Parathyroid adenoma (tissue), 2 donors: Measurements from ENCODE around the gene NEDD4L.

Experiments used
- H2AFZ ChIP-seq: fragments of 300-600 bp; sonication (generic); one replicate; pipeline ENCODE4 v1.7.0; 2017; ENCODE audit warnings: antibody characterized with exemption, mild to moderate bottlenecking
- H3K27ac ChIP-seq: fragments of 300-600 bp; sonication (generic); one replicate; pipeline ENCODE4 v1.7.0; 2017
- H3K27me3 ChIP-seq: fragments of 300-600 bp; sonication (generic); one replicate; pipeline ENCODE4 v1.7.0; 2017; ENCODE audit warnings: low read length; ENCODE audit not compliant: control insufficient read depth, insufficient read depth
- H3K36me3 ChIP-seq: fragments of 300-600 bp; sonication (generic); one replicate; pipeline ENCODE4 v1.7.0; 2017; ENCODE audit warnings: low read length; ENCODE audit not compliant: control insufficient read depth, insufficient read depth
- H3K4me1 ChIP-seq: fragments of 300-600 bp; sonication (generic); one replicate; pipeline ENCODE4 v1.7.0; 2017; ENCODE audit warnings: control low read depth
- H3K4me2 ChIP-seq: fragments of 300-600 bp; sonication (generic); one replicate; pipeline ENCODE4 v1.7.0; 2017; ENCODE audit warnings: low read length
- H3K4me3 ChIP-seq: fragments of 300-600 bp; sonication (generic); one replicate; pipeline ENCODE4 v1.7.0; 2017; ENCODE audit warnings: low read depth, low read length
- H3K79me2 ChIP-seq: fragments of 300-600 bp; sonication (generic); one replicate; pipeline ENCODE4 v1.7.0; 2017; ENCODE audit warnings: control low read depth
- H3K9ac ChIP-seq: fragments of 300-600 bp; sonication (generic); one replicate; pipeline ENCODE4 v1.7.0; 2017; ENCODE audit warnings: mild to moderate bottlenecking
- H3K9me3 ChIP-seq: fragments of 300-600 bp; sonication (generic); one replicate; pipeline ENCODE4 v1.7.0; 2017; ENCODE audit warnings: low read length; ENCODE audit not compliant: control insufficient read depth
- TF ChIP-seq, protein P1 (sequence below): fragments of 300-600 bp; sonication (generic); IDR thresholded peaks from one replicate; pipeline ENCODE4 v1.7.0; 2017; ENCODE audit warnings: antibody characterized with exemption, mild to moderate bottlenecking
- donor health status: primary hyperparathyroidism.

The NEDD4L gene

DNA sequence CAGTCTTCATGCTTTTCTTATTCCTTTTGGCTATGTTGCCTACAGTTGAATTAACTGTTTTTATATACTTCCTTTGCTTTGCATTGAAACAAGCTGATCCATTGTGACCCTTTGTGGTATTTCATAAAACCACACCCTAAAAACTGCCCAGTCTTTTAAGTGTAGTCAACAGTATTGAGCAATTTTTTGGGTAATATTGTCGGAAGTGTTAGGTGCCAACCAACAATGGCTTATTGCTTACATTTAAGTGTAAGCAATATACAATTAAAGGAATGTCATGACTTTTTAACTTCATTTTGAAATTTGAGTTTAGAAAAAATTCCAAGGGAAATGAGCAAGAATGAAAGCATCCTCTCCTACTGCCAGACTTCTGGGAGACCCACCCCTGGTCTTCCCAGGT, 174.1 kb downstream of the NEDD4L start:
- Histone ChIP-seq H2AFZ (no peak overlapping the region), H3K9ac (no peak overlapping the region), H3K4me2 (no peak overlapping the region), H3K9me3 (no peaks in the 10 kb centered on the region), H3K27me3 (no peaks in the 10 kb centered on the region), H3K4me3 (no peak overlapping the region), H3K79me2 (no peaks in the 10 kb centered on the region), H3K36me3 (no peaks in the 10 kb centered on the region), H3K27ac (no peak overlapping the region), H3K4me1 (no peaks in the 10 kb centered on the region)
- TF ChIP-seq, protein P1, sequence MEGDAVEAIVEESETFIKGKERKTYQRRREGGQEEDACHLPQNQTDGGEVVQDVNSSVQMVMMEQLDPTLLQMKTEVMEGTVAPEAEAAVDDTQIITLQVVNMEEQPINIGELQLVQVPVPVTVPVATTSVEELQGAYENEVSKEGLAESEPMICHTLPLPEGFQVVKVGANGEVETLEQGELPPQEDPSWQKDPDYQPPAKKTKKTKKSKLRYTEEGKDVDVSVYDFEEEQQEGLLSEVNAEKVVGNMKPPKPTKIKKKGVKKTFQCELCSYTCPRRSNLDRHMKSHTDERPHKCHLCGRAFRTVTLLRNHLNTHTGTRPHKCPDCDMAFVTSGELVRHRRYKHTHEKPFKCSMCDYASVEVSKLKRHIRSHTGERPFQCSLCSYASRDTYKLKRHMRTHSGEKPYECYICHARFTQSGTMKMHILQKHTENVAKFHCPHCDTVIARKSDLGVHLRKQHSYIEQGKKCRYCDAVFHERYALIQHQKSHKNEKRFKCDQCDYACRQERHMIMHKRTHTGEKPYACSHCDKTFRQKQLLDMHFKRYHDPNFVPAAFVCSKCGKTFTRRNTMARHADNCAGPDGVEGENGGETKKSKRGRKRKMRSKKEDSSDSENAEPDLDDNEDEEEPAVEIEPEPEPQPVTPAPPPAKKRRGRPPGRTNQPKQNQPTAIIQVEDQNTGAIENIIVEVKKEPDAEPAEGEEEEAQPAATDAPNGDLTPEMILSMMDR = no peak

DNA sequence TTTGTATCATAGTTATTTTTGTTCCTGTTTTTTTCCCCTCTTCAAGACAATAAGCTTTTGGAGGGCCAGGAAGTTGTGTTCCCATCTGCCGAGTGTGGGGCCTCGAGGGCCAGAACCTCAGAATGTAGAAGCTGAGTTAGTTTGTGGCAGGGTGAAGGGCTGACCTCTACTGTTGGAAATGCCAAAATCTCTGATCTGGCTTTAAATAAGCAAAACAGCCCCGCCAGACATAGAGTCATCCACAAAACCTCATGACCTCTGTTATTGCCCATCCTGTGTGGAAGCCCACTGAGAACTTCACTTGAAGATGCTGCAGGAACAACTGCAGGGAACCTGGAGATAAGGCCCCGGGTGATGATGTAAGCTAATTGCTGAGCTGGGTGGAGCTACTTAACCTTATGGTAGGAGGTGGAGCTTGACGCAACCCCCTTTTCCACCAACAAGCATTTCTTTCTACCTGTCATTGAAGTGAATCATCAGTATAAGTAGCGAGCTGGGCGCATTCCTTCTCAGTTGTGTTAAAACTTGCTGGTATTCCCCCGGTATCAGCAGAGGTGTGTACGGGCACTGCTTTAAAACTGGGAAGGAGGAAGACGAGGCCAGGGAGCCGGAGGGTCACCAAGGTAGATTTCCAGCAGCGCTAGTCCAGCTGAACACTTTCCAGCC, 177.2 kb downstream of the NEDD4L start:
- TF ChIP-seq, protein P1 = no peak

DNA sequence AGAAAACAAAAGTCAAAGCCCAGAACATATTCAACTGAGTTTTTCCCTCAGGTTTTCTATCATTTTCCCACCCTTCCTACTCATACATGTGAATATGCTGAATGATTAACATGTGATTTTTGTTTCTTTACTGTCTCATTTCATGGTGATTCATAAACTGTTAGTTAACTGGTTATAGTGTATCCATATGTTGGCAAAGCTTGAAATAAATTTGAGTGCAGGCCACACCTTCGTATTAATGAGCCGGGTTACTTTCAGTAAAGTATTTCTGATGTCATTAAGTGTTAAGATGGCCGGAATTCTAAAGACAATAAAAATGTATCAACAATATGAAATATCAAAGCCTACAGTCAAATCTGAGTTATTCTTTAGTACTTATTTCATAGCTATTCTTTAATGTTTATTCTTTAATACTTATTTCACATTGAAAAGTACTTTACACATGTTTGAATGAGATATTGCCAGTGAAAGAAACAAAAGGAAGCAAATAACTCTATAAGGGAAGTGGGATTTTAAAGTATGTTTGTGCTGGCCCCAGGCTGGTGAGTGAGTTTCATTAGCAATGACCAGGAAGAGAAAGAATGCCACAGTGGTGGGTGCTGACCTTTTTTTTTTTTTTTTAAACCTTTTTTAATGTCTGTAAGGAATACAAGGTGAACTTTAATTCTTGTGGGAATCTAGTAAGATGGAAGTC, 178.6 kb downstream of the NEDD4L start:
- H3K36me3 ChIP-seq = no peaks in the 10 kb centered on the region
- no peak overlapping the region for H3K9ac ChIP-seq
- H3K4me1 ChIP-seq = peaks cover 13% of the 10 kb centered on the region
- no peaks in the 10 kb centered on the region for H3K79me2 ChIP-seq
- no peak overlapping the region for H3K4me3 ChIP-seq
- H3K4me2 ChIP-seq = no peak overlapping the region
- H3K27me3 ChIP-seq = no peaks in the 10 kb centered on the region
- TF ChIP-seq, protein P1 = no peak
- no peak overlapping the region for H2AFZ ChIP-seq
- no peaks in the 10 kb centered on the region for H3K9me3 ChIP-seq
- H3K27ac ChIP-seq = no peak overlapping the region

More for the DNA sequence above, 177.2 kb downstream of the NEDD4L start:
- H3K4me3 ChIP-seq = no peak overlapping the region
- H3K9ac ChIP-seq = no peak overlapping the region
- H3K36me3 ChIP-seq = no peaks in the 10 kb centered on the region
- no peak overlapping the region for H3K4me2 ChIP-seq
- H3K9me3 ChIP-seq = no peaks in the 10 kb centered on the region
- peaks cover 8% of the 10 kb centered on the region for H3K4me1 ChIP-seq
- H3K27ac ChIP-seq = no peak overlapping the region
- H3K79me2 ChIP-seq = no peaks in the 10 kb centered on the region
- H2AFZ ChIP-seq = no peak overlapping the region
- no peaks in the 10 kb centered on the region for H3K27me3 ChIP-seq

DNA sequence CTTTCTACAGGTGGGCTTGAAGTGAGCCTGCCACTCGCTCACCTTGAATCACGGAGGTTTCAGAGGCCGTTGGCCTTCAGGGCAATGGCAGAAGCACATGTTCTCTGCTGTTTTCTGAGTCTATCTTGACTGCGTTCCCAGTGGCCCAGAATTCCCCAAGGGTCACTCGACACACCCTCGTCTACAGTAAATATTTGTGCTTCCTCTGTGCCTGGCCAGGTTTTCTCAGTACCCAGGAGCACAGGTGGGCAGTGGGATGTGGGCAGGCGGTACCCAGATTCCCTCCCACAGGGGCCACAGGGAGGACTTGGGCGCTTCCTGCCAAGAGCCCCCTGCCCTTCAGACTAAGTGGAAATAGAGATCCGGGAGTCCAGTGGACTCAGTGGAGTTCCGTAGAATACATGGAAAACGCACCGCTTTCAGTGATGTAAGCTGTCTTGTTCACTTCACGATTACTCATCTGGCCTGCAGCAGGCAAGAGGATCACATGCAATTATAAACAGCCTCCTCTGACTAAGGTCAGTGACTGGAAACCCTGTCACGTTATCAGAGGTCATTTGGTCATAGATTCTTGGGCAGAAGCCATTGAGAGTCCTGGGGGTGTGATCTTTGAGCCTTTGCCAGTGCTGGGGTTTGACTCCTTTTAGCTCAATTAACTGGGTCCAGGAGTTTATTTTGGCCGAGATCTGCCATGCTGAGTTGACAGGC, 179.8 kb downstream of the NEDD4L start:
- H2AFZ ChIP-seq = peak overlapping the region; percentile 66
- no peaks in the 10 kb centered on the region for H3K9me3 ChIP-seq
- no peaks in the 10 kb centered on the region for H3K36me3 ChIP-seq
- peak overlapping the region; percentile 50 for H3K27ac ChIP-seq
- peaks cover 13% of the 10 kb centered on the region for H3K4me1 ChIP-seq
- H3K4me3 ChIP-seq = no peak overlapping the region
- H3K27me3 ChIP-seq = no peaks in the 10 kb centered on the region
- no peak overlapping the region for H3K9ac ChIP-seq
- TF ChIP-seq, protein P1 = no peak
- H3K4me2 ChIP-seq = no peak overlapping the region
- peaks cover 2% of the 10 kb centered on the region for H3K79me2 ChIP-seq
